Neuronal stem cell (in vitro differentiated cells): ENCODE data around the gene INPP5B.

Source experiments
- DNase-seq: peaks from one replicate; pipeline ENCODE4 v3.0.0-alpha.2; 2013; ENCODE audit warnings: low spot score
- H2AFZ ChIP-seq: one replicate; pipeline ENCODE4 v1.6.1; 2013; ENCODE audit warnings: mild to moderate bottlenecking, low read length, inconsistent platforms
- H2AK5ac ChIP-seq: 2 replicates; pipeline ENCODE4 v1.6.1; 2013; ENCODE audit warnings: low read depth, mild to moderate bottlenecking, inconsistent platforms, low read length, moderate library complexity, mixed read lengths
- H2BK120ac ChIP-seq: 2 replicates; pipeline ENCODE4 v1.6.1; 2013; ENCODE audit warnings: low read depth, mild to moderate bottlenecking, inconsistent platforms, low read length, moderate library complexity, mixed read lengths
- H2BK12ac ChIP-seq: one replicate; pipeline ENCODE4 v1.6.1; 2013; ENCODE audit warnings: low read length, inconsistent platforms
- H2BK15ac ChIP-seq: 2 replicates; pipeline ENCODE4 v1.6.1; 2013; ENCODE audit warnings: mild to moderate bottlenecking, low read length, inconsistent platforms, mixed read lengths
- H2BK5ac ChIP-seq: one replicate; pipeline ENCODE4 v1.6.1; 2013; ENCODE audit warnings: inconsistent platforms, mild to moderate bottlenecking, low read length, moderate library complexity
- H3K14ac ChIP-seq: one replicate; pipeline ENCODE4 v1.6.1; 2013; ENCODE audit warnings: low read length, inconsistent platforms
- H3K18ac ChIP-seq: 2 replicates; pipeline ENCODE4 v1.6.1; 2013; ENCODE audit warnings: low read length, inconsistent platforms
- H3K23ac ChIP-seq: 2 replicates; pipeline ENCODE4 v1.6.1; 2013; ENCODE audit warnings: low read depth, mild to moderate bottlenecking, mixed read lengths, low read length, inconsistent platforms; ENCODE audit not compliant: poor library complexity
- H3K27ac ChIP-seq: replicated peaks from 3 replicates; pipeline ENCODE4 v1.5.1; 2013; ENCODE audit warnings: low read length, inconsistent platforms
- H3K27me3 ChIP-seq, 3 experiments: 2 replicates each; pipeline ENCODE4 v1.6.1; 2013; ENCODE audit warnings: low read length in 3 of 3, mild to moderate bottlenecking in 2 of 3, inconsistent platforms in 1 of 3, low read depth in 1 of 3, mixed read lengths in 1 of 3, moderate library complexity in 1 of 3; ENCODE audit not compliant: control insufficient read depth in 3 of 3, insufficient read depth in 3 of 3
- H3K36me3 ChIP-seq, 2 donors: replicated peaks in 1 of 2; 2 replicates each; pipeline ENCODE4 v1.6.1; 2013; ENCODE audit warnings: low read length in 2 of 2; ENCODE audit not compliant: control insufficient read depth in 2 of 2, insufficient read depth in 2 of 2
- H3K4ac ChIP-seq: 2 replicates; pipeline ENCODE4 v1.6.1; 2013; ENCODE audit warnings: inconsistent platforms, mild to moderate bottlenecking, low read length, moderate library complexity
- H3K4me1 ChIP-seq, 2 donors: 1 replicate in 1 of 2; 2 replicates in 1 of 2; pipeline ENCODE4 v1.6.1; 2013; ENCODE audit warnings: low read length in 2 of 2, low read depth in 1 of 2; ENCODE audit not compliant: control insufficient read depth in 2 of 2, insufficient read depth in 1 of 2
- H3K4me2 ChIP-seq: one replicate; pipeline ENCODE4 v1.6.1; 2013; ENCODE audit warnings: mild to moderate bottlenecking, low read length, inconsistent platforms; ENCODE audit not compliant: insufficient read depth, poor library complexity, severe bottlenecking
- H3K4me3 ChIP-seq, 2 donors: 2 replicates each; pipeline ENCODE4 v1.5.1; 2013; ENCODE audit warnings: low read length in 2 of 2, mild to moderate bottlenecking in 2 of 2, inconsistent platforms in 1 of 2, moderate library complexity in 1 of 2
- H3K79me1 ChIP-seq: one replicate; pipeline ENCODE4 v1.6.1; 2013; ENCODE audit warnings: low read depth, mild to moderate bottlenecking, inconsistent platforms, low read length, moderate library complexity
- H3K9ac ChIP-seq: one replicate; pipeline ENCODE4 v1.6.1; 2013; ENCODE audit warnings: mild to moderate bottlenecking, low read depth, low read length, inconsistent platforms; ENCODE audit not compliant: poor library complexity
- H3K9me3 ChIP-seq, 2 donors: replicated peaks in 1 of 2; 2 replicates each; pipeline versions ENCODE3 to v1.6.1; 2013; ENCODE audit warnings: low read length in 2 of 2, mild to moderate bottlenecking in 2 of 2, inconsistent platforms in 1 of 2, low read depth in 1 of 2, mixed read lengths in 1 of 2, moderate library complexity in 1 of 2; ENCODE audit not compliant: control insufficient read depth in 2 of 2, insufficient read depth in 1 of 2
- H4K8ac ChIP-seq: one replicate; pipeline ENCODE4 v1.6.1; 2013; ENCODE audit warnings: low read depth, mild to moderate bottlenecking, inconsistent platforms, low read length, moderate library complexity
- H4K91ac ChIP-seq: one replicate; pipeline ENCODE4 v1.6.1; 2013; ENCODE audit warnings: low read length, low read depth, mild to moderate bottlenecking, inconsistent platforms; ENCODE audit not compliant: poor library complexity
- WGBS, 2 donors: extraction: QIAGEN DNeasy Blood & Tissue Kit; methylation state at CpG; one replicate each; pipeline ENCODE4 v1.1.7; 2013; ENCODE audit warnings: missing lambda C conversion rate in 2 of 2, mixed read lengths in 1 of 2; ENCODE audit not compliant: insufficient read length in 2 of 2, insufficient replicate concordance in 1 of 2; ENCODE audit errors: extremely low coverage in 2 of 2; 5-methylcytosine and 5-hydroxymethylcytosine counted together

Gene INPP5B

DNA sequence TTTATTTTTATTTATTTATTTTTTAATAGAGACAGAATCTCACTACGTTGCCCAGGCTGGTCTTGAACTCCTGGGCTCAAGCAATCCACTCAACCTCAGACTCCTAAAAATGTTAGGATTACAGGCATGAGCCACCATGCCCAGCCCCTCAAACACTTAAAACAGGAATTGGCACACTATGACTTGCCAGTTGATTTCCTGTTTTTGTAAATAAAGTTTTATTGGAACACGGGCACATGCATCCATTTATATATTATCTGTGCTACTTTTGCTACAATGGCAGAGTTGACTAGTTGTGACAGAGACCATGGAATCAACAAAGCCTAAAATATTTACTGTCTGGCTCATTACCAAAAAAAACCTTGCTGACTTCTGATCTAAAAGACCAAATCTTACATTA lies 122.9 kb downstream of the INPP5B start:
- Histone ChIP-seq H2AK5ac (no peak overlapping the region), H2BK15ac (no peak overlapping the region), H3K18ac (no peak overlapping the region), H3K4me1 (no peaks in the 10 kb centered on the region), H2BK5ac (no peak overlapping the region), H2BK120ac (no peak overlapping the region), H3K27ac (no peak overlapping the region), H3K9me3 (no peaks in the 10 kb centered on the region), H3K4me2 (no peak overlapping the region), H3K4ac (no peak overlapping the region), H3K79me1 (no peaks in the 10 kb centered on the region), H4K91ac (no peak overlapping the region), H3K23ac (no peak overlapping the region), H4K8ac (no peak overlapping the region), H2AFZ (no peak overlapping the region), H2BK12ac (no peak overlapping the region), H3K9ac (no peak overlapping the region), H3K27me3 (no peaks in the 10 kb centered on the region), H3K4me3 (no peak overlapping the region), H3K36me3 (peaks cover 18 to 81% of the 10 kb centered on the region in 2 donors), H3K14ac (no peak overlapping the region)
- WGBS, 2 donors = no CpG with 5 or more reads among the region's 2 CpGs
- DNase-seq = no peak

DNA sequence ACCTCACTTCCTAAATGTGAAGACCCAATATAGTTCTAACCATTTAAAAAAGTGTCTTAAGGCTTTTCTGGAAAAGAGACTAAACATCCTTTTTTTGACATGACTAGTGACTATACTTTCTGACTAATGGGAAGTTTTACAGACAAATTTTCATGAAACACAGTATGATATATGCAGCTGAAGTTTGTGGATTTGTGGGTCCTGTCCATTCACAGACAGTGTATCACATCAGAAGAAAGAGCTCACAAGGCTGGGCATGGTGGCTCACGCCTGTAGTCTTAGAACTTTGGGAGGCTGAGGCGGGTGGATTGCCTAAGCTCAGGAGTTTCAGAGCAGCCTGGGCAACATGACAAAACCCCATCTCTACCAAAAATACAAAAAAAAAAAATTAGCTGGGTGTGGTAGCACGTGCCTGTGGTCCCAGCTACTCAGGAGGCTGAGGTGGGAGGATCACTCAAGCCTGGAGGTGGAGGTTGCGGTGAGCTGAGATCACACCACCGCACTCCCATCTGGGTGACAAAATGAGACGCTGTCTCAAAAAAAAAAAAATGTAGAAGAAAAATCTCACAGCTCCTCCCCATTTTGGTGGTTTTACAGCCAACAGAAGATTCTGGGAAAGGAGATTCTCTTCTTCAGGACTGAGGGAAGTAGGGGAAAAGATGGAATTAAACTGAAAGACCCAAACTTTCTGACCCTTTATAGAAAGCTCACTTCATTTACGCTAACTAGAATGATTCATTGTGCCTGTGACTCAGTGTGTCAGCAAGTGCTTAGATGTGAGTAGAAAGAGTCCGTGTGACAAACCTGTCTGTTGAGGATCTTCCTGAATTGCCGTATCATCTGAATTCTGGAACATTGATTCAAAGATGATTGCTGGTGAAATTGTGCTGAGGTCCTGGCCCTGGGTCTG lies 123.7 kb downstream of the INPP5B start:
- H3K4ac ChIP-seq = no peak overlapping the region

DNA sequence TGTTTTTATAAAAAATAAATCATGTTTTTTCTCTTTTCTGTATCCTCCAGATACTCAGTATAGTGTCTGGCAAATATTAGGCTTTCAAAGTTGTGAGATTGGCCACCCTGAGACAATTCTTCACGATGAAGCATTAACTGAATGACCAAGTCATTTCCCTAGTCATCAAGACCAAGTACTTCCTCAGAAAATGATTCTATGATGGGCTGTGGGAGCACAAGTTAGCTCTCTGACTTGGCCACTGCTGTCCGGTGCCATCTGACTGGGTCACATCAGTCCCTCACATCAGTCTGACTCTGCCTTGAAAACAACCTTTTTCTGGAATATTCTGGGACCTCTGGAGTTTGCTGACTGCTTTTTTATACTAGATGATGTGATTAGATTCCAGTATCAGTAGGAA lies 125.4 kb downstream of the INPP5B start:
- no peak overlapping the region for H3K18ac ChIP-seq
- no peak overlapping the region for H3K4ac ChIP-seq
- peaks cover 17 to 83% of the 10 kb centered on the region in 2 donors for H3K36me3 ChIP-seq
- H3K9me3 ChIP-seq = no peaks in the 10 kb centered on the region
- H3K14ac ChIP-seq = no peak overlapping the region
- no peak overlapping the region for H2AFZ ChIP-seq
- no peak overlapping the region for H3K4me3 ChIP-seq
- H3K79me1 ChIP-seq = no peaks in the 10 kb centered on the region
- no peak overlapping the region for H3K4me2 ChIP-seq
- H2AK5ac ChIP-seq = no peak overlapping the region
- no CpG with 5 or more reads among the region's 2 CpGs for WGBS, 2 donors
- H3K27ac ChIP-seq = no peak overlapping the region
- H2BK5ac ChIP-seq = no peak overlapping the region
- DNase-seq = no peak
- H4K8ac ChIP-seq = no peak overlapping the region
- H3K27me3 ChIP-seq = no peaks in the 10 kb centered on the region
- no peak overlapping the region for H2BK120ac ChIP-seq
- H3K4me1 ChIP-seq = no peaks in the 10 kb centered on the region
- no peak overlapping the region for H2BK12ac ChIP-seq
- H3K23ac ChIP-seq = no peak overlapping the region
- no peak overlapping the region for H4K91ac ChIP-seq
- H2BK15ac ChIP-seq = no peak overlapping the region
- no peak overlapping the region for H3K9ac ChIP-seq

More for the DNA sequence above, 123.7 kb downstream of the INPP5B start:
- H3K18ac ChIP-seq = no peak overlapping the region
- H3K4me2 ChIP-seq = no peak overlapping the region
- no peak overlapping the region for H4K91ac ChIP-seq
- H3K9me3 ChIP-seq = no peaks in the 10 kb centered on the region
- H3K79me1 ChIP-seq = no peaks in the 10 kb centered on the region
- H2AK5ac ChIP-seq = no peak overlapping the region
- no peak overlapping the region for H3K23ac ChIP-seq
- H3K9ac ChIP-seq = no peak overlapping the region
- H2BK120ac ChIP-seq = no peak overlapping the region
- no peak for DNase-seq
- no peak overlapping the region for H2BK12ac ChIP-seq
- H3K27me3 ChIP-seq = no peaks in the 10 kb centered on the region
- no peak overlapping the region for H3K27ac ChIP-seq
- H2BK15ac ChIP-seq = no peak overlapping the region
- H2BK5ac ChIP-seq = no peak overlapping the region
- H3K14ac ChIP-seq = no peak overlapping the region
- WGBS, 2 donors = no CpG with 5 or more reads among the region's 9 CpGs
- peaks cover 17 to 78% of the 10 kb centered on the region in 2 donors for H3K36me3 ChIP-seq
- no peak overlapping the region for H4K8ac ChIP-seq
- no peaks in the 10 kb centered on the region for H3K4me1 ChIP-seq
- no peak overlapping the region for H2AFZ ChIP-seq
- H3K4me3 ChIP-seq = no peak overlapping the region

DNA sequence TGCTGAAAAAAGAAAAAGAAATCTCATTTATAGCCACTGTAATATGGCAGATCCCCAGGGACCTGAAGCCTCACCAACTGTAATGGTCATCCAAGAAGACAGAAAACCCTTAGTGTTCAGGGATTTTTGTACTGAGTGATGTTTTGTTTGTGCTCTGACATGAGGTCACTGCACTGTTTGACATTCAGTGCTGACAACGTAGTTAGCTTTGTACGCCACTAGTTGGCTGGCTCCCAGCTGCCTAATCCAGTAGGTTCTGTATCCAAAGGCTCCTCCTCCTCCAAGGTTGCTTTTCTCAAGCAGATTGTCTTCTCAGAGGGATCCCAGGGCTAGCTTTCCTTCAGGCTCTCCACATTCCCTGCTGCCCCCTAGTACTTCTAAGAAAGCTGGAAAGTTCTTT lies 129.4 kb downstream of the INPP5B start:
- no peak overlapping the region for H3K27ac ChIP-seq
- no peak overlapping the region for H2BK12ac ChIP-seq
- H2AK5ac ChIP-seq = no peak overlapping the region
- H3K27me3 ChIP-seq = no peaks in the 10 kb centered on the region
- H2BK15ac ChIP-seq = no peak overlapping the region
- no peak overlapping the region for H3K18ac ChIP-seq
- no peak overlapping the region for H3K23ac ChIP-seq
- no peak overlapping the region for H2BK5ac ChIP-seq
- H4K8ac ChIP-seq = no peak overlapping the region
- no peaks in the 10 kb centered on the region for H3K9me3 ChIP-seq
- H3K79me1 ChIP-seq = peaks cover 2% of the 10 kb centered on the region
- H3K4me2 ChIP-seq = no peak overlapping the region
- WGBS, 2 donors = no CpG with 5 or more reads among the region's 2 CpGs
- no peak overlapping the region for H3K9ac ChIP-seq
- H2BK120ac ChIP-seq = no peak overlapping the region
- H3K4me1 ChIP-seq = no peaks in the 10 kb centered on the region
- H2AFZ ChIP-seq = no peak overlapping the region
- H3K4me3 ChIP-seq = no peak overlapping the region
- H3K4ac ChIP-seq = no peak overlapping the region
- H4K91ac ChIP-seq = no peak overlapping the region
- H3K36me3 ChIP-seq = peaks cover 28 to 79% of the 10 kb centered on the region in 2 donors
- H3K14ac ChIP-seq = no peak overlapping the region
- no peak for DNase-seq
